Mucosa of descending colon (tissue), 3 donors: ENCODE measurements around the gene HDGFL2. TPM values are rescaled to one million over a fixed set of nuclear protein-coding genes. Genes with fewer than 3 reads are reported as not detected.
A peak's percentile ranks its signal among the peaks of the same experiment; 100 is the strongest.

Source experiments
- ATAC-seq: fragments of 200-7000 bp; cut with Tn5 transposase; one replicate; pipeline ENCODE4 v1.9.1; 2020; ENCODE audit warnings: mild to moderate bottlenecking, moderate library complexity
- DNase-seq, 3 donors: peaks; one replicate each; pipeline ENCODE4 v3.0.0-alpha.2; 2020
- H3K36me3 ChIP-seq: fragments of 200-600 bp; one replicate; pipeline ENCODE4 v1.8.0; 2021; ENCODE audit warnings: low read depth, mild to moderate bottlenecking
- H3K4me1 ChIP-seq: fragments of 200-600 bp; one replicate; pipeline ENCODE4 v1.8.0; 2021; ENCODE audit warnings: low read depth, mild to moderate bottlenecking
- H3K4me3 ChIP-seq: fragments of 200-600 bp; one replicate; pipeline ENCODE4 v1.8.0; 2021; ENCODE audit warnings: mild to moderate bottlenecking
- H3K9me3 ChIP-seq: fragments of 200-600 bp; one replicate; pipeline ENCODE4 v1.8.0; 2021; ENCODE audit warnings: mild to moderate bottlenecking
- intact Hi-C, 2 donors: fragments of 100-400 bp; cut with DNase I in 1 of 2; cut with micrococcal nuclease in 1 of 2; formaldehyde crosslinking; loops; one replicate each; pipeline versions ENCODE4 v1.11.0 to v1.11.1; 2022; cut with DNase I, micrococcal nuclease
- microRNA-seq: library from miRNA; unstranded; fragments of <30 nt; microRNA quantifications from one replicate; pipeline ENCODE4, GENCODE V29; 2019
- total RNA-seq, 3 donors: library from RNA; stranded (reverse); fragmentation: NEBNext Ultra II Directional in 2 of 3; extraction: Animal tissue kit (Norgen Biotek cat#: 25700) in 2 of 3; gene quantifications; one replicate each; pipeline versions ENCODE4 v1.2.1 to v1.2.4, GENCODE V29; 2021 to 2023
- TF ChIP-seq, protein P1 (sequence below): fragments of 200-600 bp; IDR thresholded peaks from one replicate; pipeline ENCODE4 v1.8.0; 2022; ENCODE audit warnings: antibody characterized with exemption, mild to moderate bottlenecking
- donor health status: DM: no; HTN: no; CAD: no; lungs with moderate emphysema.
- donor health status: DM: no; HTN: no; CAD: no.
- donor health status: DM: no; HTN: yes; CAD: no.

HDGFL2 gene
- total RNA-seq, 3 donors from 2014 or later = 35.6 to 49.2 (median 39.0) TPM

DNA sequence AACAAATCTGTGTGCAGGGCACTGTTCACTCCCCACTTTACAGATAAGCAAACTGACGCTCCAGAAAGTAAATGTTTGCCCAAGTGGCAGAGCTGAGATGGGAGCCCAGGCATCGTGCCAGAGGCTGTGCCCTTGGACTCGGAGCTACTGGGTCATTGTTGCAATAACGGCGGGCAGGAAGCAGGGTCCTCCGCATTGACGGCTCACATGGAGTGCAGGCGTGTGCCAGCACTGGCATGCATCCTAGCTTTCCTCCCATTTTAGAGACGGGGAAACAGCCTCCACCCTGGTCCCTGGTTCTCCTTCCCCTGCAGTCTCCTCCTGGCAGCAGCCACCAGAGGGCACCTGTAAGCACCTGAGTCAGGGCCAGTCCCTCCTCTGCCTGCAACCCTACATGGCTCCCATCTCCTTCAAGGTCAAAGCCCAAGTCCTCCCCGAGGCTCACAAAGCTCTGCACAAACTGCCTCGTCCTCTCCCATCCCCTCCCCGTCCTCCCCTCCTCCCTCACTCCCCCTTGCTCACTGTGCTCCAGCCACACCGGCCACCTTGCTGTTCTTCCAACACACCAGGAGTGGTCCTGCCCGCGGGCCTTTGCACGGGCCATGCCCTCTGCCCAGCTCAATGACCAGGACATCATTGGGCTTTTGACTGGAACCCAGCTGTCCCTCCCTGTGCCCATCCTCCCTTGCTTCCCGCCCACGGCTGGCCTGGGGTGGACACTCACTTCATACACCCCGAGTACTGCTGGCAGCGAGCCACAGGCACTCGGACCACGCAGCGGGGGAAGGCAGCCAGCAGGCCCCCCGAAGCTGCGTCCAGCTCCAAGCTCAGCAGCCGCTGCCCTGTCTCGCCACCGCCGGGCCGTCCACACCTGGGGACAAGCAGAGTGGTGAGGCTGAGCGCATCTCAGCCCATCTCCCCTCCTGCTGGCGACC lies 75.5 kb downstream of the HDGFL2 start:
- DNase-seq (peak in 1 of 3 donors; percentile 68), ATAC-seq (peak; percentile 69)
- intact Hi-C loops = no loop called here

DNA sequence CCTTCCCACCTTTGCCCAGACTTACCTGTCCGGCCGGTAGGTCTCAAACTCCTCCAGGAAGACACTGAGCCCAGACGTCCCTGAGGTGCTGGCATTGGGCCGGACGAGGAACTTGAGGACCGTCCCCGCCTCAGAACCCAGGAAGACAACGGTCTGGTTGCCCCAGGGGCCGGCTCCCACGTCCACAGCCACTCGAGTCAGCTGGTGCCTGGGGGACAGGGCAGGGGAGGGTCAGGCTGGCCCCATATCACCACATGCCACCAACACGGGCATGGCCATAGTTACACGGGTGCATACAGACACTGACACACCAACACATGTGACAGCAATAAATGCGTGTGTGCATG lies 76.1 kb downstream of the HDGFL2 start:
- H3K4me3 ChIP-seq = no peak overlapping the region
- H3K4me1 ChIP-seq = no peaks in the 10 kb centered on the region
- ATAC-seq (no peak), DNase-seq (no peak)
- intact Hi-C loops = no loop called here
- TF ChIP-seq, protein P1, sequence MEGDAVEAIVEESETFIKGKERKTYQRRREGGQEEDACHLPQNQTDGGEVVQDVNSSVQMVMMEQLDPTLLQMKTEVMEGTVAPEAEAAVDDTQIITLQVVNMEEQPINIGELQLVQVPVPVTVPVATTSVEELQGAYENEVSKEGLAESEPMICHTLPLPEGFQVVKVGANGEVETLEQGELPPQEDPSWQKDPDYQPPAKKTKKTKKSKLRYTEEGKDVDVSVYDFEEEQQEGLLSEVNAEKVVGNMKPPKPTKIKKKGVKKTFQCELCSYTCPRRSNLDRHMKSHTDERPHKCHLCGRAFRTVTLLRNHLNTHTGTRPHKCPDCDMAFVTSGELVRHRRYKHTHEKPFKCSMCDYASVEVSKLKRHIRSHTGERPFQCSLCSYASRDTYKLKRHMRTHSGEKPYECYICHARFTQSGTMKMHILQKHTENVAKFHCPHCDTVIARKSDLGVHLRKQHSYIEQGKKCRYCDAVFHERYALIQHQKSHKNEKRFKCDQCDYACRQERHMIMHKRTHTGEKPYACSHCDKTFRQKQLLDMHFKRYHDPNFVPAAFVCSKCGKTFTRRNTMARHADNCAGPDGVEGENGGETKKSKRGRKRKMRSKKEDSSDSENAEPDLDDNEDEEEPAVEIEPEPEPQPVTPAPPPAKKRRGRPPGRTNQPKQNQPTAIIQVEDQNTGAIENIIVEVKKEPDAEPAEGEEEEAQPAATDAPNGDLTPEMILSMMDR = no peak
- no peaks in the 10 kb centered on the region for H3K9me3 ChIP-seq
- H3K36me3 ChIP-seq = no peaks in the 10 kb centered on the region

More for the DNA sequence above, 75.5 kb downstream of the HDGFL2 start:
- Histone ChIP-seq H3K4me1 (no peaks in the 10 kb centered on the region), H3K4me3 (no peak overlapping the region), H3K9me3 (no peaks in the 10 kb centered on the region), H3K36me3 (no peaks in the 10 kb centered on the region)
- TF ChIP-seq, protein P1 = peak; percentile 13

DNA sequence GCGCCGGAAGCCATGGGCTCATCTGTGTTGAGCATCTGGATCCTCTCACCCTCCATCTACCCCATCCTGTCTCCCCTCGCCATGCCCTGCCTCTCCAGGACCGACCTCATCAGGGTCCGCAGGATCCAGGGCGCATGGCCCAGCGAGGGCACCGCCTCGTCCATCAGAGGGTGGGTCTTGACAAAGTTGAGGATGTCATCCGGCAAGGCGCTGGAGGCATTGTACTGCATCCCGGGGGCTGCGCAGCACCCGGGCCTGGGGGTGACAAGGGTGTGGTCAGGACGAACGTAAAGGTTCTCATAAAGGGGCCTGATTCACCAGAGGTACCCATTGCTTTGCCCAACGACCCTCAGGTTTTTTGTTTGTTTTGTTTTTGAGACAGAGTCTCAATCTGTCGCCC lies 77.9 kb downstream of the HDGFL2 start:
- no peak for DNase-seq
- Histone ChIP-seq H3K4me1 (no peaks in the 10 kb centered on the region), H3K4me3 (no peak overlapping the region), H3K36me3 (no peaks in the 10 kb centered on the region), H3K9me3 (no peaks in the 10 kb centered on the region)
- no peak for ATAC-seq
- intact Hi-C loops = no loop called here
- TF ChIP-seq, protein P1 = no peak

DNA sequence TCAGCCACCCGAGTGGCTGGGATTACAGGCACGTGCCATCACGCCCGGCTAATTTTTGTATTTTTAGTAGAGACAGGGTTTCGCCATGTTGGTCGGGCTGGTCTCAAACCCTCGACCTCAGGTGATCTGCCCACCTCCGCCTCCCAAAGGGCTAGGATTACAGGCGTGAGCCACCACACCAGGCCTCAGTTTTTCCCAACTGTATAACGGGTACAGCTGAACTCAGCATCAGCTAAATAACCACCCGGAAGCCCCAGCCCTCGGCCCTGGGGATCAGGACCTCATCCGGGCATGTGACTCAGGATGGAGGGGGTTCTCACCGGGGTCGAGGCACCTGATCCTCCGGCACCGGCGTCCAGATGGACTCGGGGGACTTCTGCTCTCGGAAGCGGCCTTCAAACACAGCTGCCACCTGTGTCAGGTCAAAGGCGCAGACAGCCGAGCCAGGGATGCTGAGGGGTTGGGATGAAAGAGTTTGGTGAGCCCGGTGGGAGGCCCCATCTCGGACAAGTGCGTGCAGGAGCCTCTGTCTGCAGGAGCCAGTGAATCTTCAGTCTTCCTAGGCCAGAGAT lies 78.5 kb downstream of the HDGFL2 start:
- Histone ChIP-seq H3K36me3 (no peaks in the 10 kb centered on the region), H3K4me1 (no peaks in the 10 kb centered on the region), H3K4me3 (no peak overlapping the region), H3K9me3 (no peaks in the 10 kb centered on the region)
- ATAC-seq (no peak), DNase-seq (no peak)
- TF ChIP-seq, protein P1 = no peak
- intact Hi-C loops = no loop called here

Small RNAs within 50 kb of the gene (microRNA-seq; reads per million reads assigned to microRNA genes)
- gene MIR4746 = 0.93 reads per million

Other genes starting within 250 kb of the HDGFL2 start
- 1 to 10 TPM; 1.1 to 5.4 (median 3.6) TPM for gene EBI3, start 242.8 kb upstream of the HDGFL2 start, total RNA-seq
- 10 to 100 TPM; 16.7 to 22.2 (median 20.0) TPM for gene YJU2, start 225.2 kb upstream of the HDGFL2 start, total RNA-seq
- gene SHD, start 193.0 kb upstream of the HDGFL2 start, total RNA-seq = 10 to 100 TPM in 2 of 3 donors, 1 to 10 TPM in 1; 4.6 to 27.8 (median 21.0) TPM
- 1 to 10 TPM in 2 of 3 donors, under 1 TPM in 1; 0.46 to 1.3 (median 1.2) TPM for gene TMIGD2, start 169.9 kb upstream of the HDGFL2 start, total RNA-seq
- 1 to 10 TPM in 1 of 3 donors, under 1 TPM in 2; 0.64 to 2.0 (median 0.84) TPM for gene FSD1, start 167.7 kb upstream of the HDGFL2 start, total RNA-seq
- 100 to 1,000 TPM in 2 of 3 donors, 10 to 100 TPM in 1; 91.4 to 330 (median 183) TPM for gene STAP2, start 133.5 kb upstream of the HDGFL2 start, total RNA-seq
- 10 to 100 TPM; 43.8 to 82.8 (median 49.0) TPM for gene MPND, start 128.7 kb upstream of the HDGFL2 start, total RNA-seq
- gene SH3GL1, start 71.8 kb upstream of the HDGFL2 start, total RNA-seq = 10 to 100 TPM; 31.7 to 54.9 (median 47.5) TPM
- 10 to 100 TPM; 17.3 to 24.9 (median 18.1) TPM for gene CHAF1A, start 69.7 kb upstream of the HDGFL2 start, total RNA-seq
- gene UBXN6, start 14.5 kb upstream of the HDGFL2 start, total RNA-seq = 100 to 1,000 TPM in 1 of 3 donors, 10 to 100 TPM in 2; 79.1 to 104 (median 96.3) TPM
- 10 to 100 TPM in 1 of 3 donors, 1 to 10 TPM in 2; 2.8 to 90.0 (median 3.4) TPM for gene PLIN4, start 46.2 kb downstream of the HDGFL2 start, total RNA-seq
- 1 to 10 TPM; 3.2 to 6.7 (median 4.5) TPM for gene PLIN5, start 62.9 kb downstream of the HDGFL2 start, total RNA-seq
- 10 to 100 TPM in 2 of 3 donors, 1 to 10 TPM in 1; 7.9 to 25.0 (median 22.8) TPM for gene LRG1, start 67.7 kb downstream of the HDGFL2 start, total RNA-seq
- gene SEMA6B, start 87.4 kb downstream of the HDGFL2 start, total RNA-seq = 1 to 10 TPM; 2.5 to 8.4 (median 5.9) TPM
- 10 to 100 TPM in 2 of 3 donors, 1 to 10 TPM in 1; 5.1 to 47.6 (median 10.7) TPM for gene TNFAIP8L1, start 167.2 kb downstream of the HDGFL2 start, total RNA-seq
- 10 to 100 TPM; 50.2 to 85.9 (median 54.8) TPM for gene MYDGF, start 198.0 kb downstream of the HDGFL2 start, total RNA-seq